Measurements from ENCODE around the gene ACSL1. TPM values are rescaled to one million over a fixed set of nuclear protein-coding genes. Genes with fewer than 3 reads are reported as not detected.

ACSL1 gene
- total and polyA plus RNA-seq, 2 of the 8 experiments (the other 6 are each of a cell fraction or from before 2014, with no cell fraction given): 2.3 to 8.7 TPM

GRCh38 chr4:184860018-184860779 lies 34.4 kb upstream of the ACSL1 start:
- no peak overlapping the region for H2BK5ac ChIP-seq (ENCODE audit: low read depth, low read length)
- CTCF ChIA-PET (ENCODE audit: partially characterized antibody): interaction anchor here (0.7 to 1.3 kb wide), 3 partner anchors 41 to 145 kb away, joined by 3 to 4 read pairs (median 3); no protein-coding TSS in a partner anchor
- no peaks in the 10 kb centered on the region; a peak in 1 of 7 replicates for H3K4me1 ChIP-seq (replicated peaks in 1 of 4; ENCODE audit: control insufficient read depth in 3 of 4, insufficient read depth in 4 of 4, low read length in 3 of 4)
- no peak overlapping the region for H2BK12ac ChIP-seq (ENCODE audit: low read depth, low read length)
- H3K4me2 ChIP-seq (ENCODE audit: insufficient read depth in 1 of 2, low read depth in 2 of 2, low read length in 2 of 2): no peak overlapping the region
- DNase-seq (ENCODE audit: low read depth in 1 of 2, low spot score in 2 of 2): no peak
- TF ChIP-seq CHD1 (IDR thresholded peaks at IDR 0.05; ENCODE audit: low read depth, low read length): no peak
- no peak for TF ChIP-seq PHF8 (conservative IDR thresholded peaks at IDR 0.05; ENCODE audit: low read depth, low read length)
- TF ChIP-seq CEBPB (IDR thresholded peaks at IDR 0.05; ENCODE audit: low read depth, low read length): no peak
- no peak for TF ChIP-seq BACH1 (IDR thresholded peaks at IDR 0.05; ENCODE audit: low read length)
- TF ChIP-seq USF2 (IDR thresholded peaks at IDR 0.05; ENCODE audit: low read length): no peak
- H3K27ac ChIP-seq (ENCODE audit: low read depth, low read length): no peak overlapping the region
- H2BK15ac ChIP-seq (ENCODE audit: low read length): no peak overlapping the region
- no peaks in the 10 kb centered on the region for H3K79me1 ChIP-seq (ENCODE audit: low read depth, low read length)
- no peak overlapping the region for H3K9ac ChIP-seq (replicated peaks in 1 of 4; ENCODE audit: extremely low read depth in 1 of 4, low read depth in 3 of 4, low read length in 3 of 4)
- H2BK120ac ChIP-seq (replicated peaks; ENCODE audit: low read depth, low read length): no peak overlapping the region
- H3K23ac ChIP-seq (ENCODE audit: insufficient read length): no peak overlapping the region
- H4K8ac ChIP-seq (ENCODE audit: extremely low read depth, insufficient read depth, low read length): no peak overlapping the region
- H3K14ac ChIP-seq (ENCODE audit: insufficient read length): no peak overlapping the region
- no peak overlapping the region for H4K91ac ChIP-seq (replicated peaks; ENCODE audit: insufficient read length, low read length)
- FAIRE-seq: no peak
- no peak overlapping the region for H3K56ac ChIP-seq (replicated peaks; ENCODE audit: insufficient read length, low read depth, low read length)
- H3K9me3 ChIP-seq (ENCODE audit: insufficient read depth in 2 of 2, low read depth in 1 of 2, low read length in 1 of 2): no peaks in the 10 kb centered on the region
- no peak overlapping the region for H2BK20ac ChIP-seq (ENCODE audit: low read length)
- H3K4ac ChIP-seq (replicated peaks; ENCODE audit: insufficient read length, low read depth, low read length): no peak overlapping the region
- no peak overlapping the region for H3K18ac ChIP-seq (ENCODE audit: extremely low read depth, low read length)
- H3K79me2 ChIP-seq (ENCODE audit: control insufficient read depth in 1 of 2, insufficient read depth in 2 of 2, low read length in 2 of 2): no peaks in the 10 kb centered on the region
- no peaks in the 10 kb centered on the region for H3K27me3 ChIP-seq (replicated peaks in 1 of 4; ENCODE audit: control insufficient read depth in 3 of 4, extremely low read depth in 1 of 4, insufficient read depth in 3 of 4, low read length in 3 of 4)
- POLR2A ChIA-PET (ENCODE audit: partially characterized antibody): no interaction called here
- no peaks in the 10 kb centered on the region for H4K20me1 ChIP-seq (replicated peaks in 1 of 2; ENCODE audit: control insufficient read depth in 1 of 2, insufficient read depth in 2 of 2, low read length in 2 of 2)
- no peak overlapping the region for H2AFZ ChIP-seq (ENCODE audit: low read length)
- H3K36me3 ChIP-seq (ENCODE audit: control insufficient read depth in 2 of 4, insufficient read depth in 4 of 4, low read length in 3 of 4): no peaks in the 10 kb centered on the region
- no peak overlapping the region for H3K4me3 ChIP-seq (ENCODE audit: extremely low read depth in 1 of 4, insufficient read depth in 2 of 4, low read depth in 3 of 4, low read length in 4 of 4)
- no peak overlapping the region for H4K5ac ChIP-seq (ENCODE audit: insufficient read length, low read depth, low read length)
- 89% methylated on average over 15 of the region's 15 CpGs; no CpG with 5 or more reads in 1 of the 2 experiments for WGBS, 2 experiments (ENCODE audit: extremely low coverage in 1 of 2, insufficient coverage in 1 of 2, insufficient read length in 1 of 2, insufficient replicate concordance in 2 of 2, low coverage in 1 of 2, low lambda C conversion rate in 2 of 2, missing lambda C conversion rate in 1 of 2)
- H3K23me2 ChIP-seq (ENCODE audit: low read depth, low read length): no peaks in the 10 kb centered on the region
- no peak overlapping the region for H2AK5ac ChIP-seq (ENCODE audit: low read depth, low read length)

Data from H1 (cell line).